NCI-H1417 (cell line): ENCODE measurements around the gene MVB12B.

Experiments
- DNase-seq, 3 experiments: peaks; one replicate each; lab custom pipeline; 2025; lab: John Stamatoyannopoulos, UW

The MVB12B gene

GRCh38 chr9:126384926-126385325 is 58.3 kb downstream of the MVB12B start:
- DNase-seq: no peak

- DNase-seq: no peak
Measured at GRCh38 chr9:126386088-126386487, 59.5 kb downstream of the MVB12B start.

- no peak for DNase-seq
Measured at GRCh38 chr9:126386776-126387175, 60.1 kb downstream of the MVB12B start.

GRCh38 chr9:126388964-126389708 is 62.5 kb downstream of the MVB12B start:
- peak in 1 of 3 experiments; percentile 41 for DNase-seq

DNA sequence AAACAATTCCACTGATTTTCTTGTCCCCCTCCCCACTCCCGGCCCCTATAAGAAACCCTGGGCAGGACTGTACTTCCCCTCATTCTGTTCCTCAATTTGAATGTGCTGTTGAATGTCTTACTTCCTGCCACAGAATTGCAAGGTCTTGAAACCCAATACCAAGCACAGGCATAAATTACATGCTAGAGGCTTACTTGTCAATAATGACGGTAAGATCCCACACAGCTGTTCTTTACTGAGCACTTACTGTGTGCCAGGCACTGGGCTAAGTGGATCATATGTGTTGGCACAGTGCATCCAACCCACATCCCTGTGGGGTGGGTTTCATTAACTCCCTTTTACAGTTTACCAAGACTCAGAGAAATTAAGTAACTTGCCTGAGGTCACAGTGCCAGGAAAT is 63.4 kb downstream of the MVB12B start:
- no peak for DNase-seq

GRCh38 chr9:126390923-126391322 is 64.3 kb downstream of the MVB12B start:
- DNase-seq: no peak

DNA sequence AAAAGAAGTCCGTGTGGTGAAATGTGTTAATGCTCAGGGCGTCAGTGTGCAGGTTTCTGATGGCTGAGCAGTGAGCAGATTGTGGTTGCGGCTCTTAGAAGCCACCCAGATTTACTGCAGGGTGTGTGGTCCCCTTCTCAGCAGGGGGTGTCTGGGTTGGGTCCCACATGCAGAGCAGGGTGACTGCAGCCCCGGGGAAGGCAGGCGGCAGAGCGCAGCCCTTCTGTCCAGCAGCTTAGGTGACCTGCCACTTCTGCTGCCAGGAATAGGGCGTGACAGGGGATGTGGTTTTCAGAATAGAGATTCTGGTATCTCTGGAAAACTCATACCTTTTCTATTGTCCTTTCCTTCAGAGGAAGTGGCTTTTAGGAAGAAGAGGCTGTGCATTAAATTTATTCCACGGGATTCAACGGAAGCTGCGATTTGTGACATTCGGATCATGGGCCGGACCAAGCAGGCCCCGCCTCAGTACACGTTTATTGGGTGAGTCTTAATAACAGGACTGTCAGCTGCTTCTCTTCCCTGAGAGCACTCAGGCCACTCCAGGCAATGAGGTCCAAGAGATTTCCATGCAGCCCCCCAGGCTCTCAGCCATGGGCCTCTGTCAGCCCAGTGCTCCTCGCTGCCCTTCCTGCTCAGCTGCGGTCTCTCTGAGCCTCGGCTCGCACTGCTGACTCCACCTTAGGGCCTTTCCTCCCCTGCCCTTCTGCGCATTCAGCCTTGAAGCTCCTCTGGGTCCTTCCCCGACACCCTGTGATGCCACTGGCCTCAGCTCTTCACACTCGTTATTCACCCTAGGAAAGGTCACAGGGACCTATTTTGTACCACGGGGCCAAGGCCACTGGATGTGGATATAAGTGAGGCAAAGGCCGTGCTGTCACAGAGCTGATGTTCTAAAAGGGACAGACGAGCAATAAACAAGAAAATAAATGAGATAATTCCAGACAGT is 65.4 kb downstream of the MVB12B start:
- DNase-seq: no peak

DNA sequence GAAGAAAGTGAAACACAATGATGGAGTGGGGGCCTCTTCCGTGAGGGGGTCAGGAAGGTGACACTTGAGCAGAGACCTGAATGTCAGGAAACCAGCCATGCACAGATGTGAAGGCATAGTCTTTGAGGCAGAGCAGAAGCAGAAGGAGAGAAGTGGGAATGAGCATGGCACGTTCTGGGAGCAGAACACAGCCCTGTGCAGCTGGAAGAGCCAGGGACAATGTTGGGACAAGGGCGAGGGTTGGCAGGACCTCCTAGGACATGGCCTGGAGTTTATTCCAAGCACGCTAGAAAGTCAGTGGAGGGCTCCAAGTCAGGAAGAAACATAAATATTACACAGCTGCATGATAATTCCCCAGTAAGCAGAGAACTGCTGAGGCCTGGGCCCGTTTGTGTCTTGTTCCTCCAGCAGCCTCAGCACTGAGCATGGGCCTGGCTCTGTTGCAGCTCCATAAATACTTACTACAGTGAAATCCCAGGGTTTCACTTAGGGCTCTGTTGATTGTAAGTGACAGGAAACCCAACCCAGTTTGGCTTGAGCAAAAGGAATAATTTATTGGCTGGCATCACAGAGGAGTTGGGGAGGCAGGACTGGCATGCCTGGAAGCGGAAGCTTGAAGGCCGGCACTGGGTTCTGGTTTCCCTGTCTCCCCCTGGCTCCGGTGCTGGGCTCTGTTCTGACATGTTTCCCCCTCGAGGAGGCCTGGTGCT is 66.2 kb downstream of the MVB12B start:
- DNase-seq: no peak

DNA sequence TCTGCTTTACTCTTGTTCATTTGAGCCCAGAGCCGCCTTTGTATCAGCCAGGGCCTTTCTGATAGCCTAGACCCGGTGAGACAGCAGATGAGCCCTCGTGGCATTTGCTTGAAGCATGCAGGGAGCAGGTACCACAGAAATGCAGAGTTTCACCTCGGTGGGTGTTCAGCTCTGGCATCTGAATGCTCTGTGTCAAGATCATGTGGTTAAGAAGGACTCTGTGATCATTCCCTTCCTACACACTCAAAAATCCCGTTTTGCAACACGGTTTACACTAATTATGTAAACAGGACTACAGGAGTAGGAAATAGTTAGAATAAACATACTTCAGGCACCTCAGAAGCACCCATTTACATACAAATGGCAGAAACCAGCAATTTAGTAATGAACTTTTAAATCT is 67.2 kb downstream of the MVB12B start:
- DNase-seq: no peak

GRCh38 chr9:126394802-126395201 is 68.2 kb downstream of the MVB12B start:
- DNase-seq: no peak

- DNase-seq: no peak
Measured at GRCh38 chr9:126395439-126396212, 69.0 kb downstream of the MVB12B start.

GRCh38 chr9:126397056-126397455 is 70.4 kb downstream of the MVB12B start:
- DNase-seq: no peak

- peak in 2 of 3 experiments; percentile 36 to 64 for DNase-seq
Measured at GRCh38 chr9:126398403-126399058, 71.9 kb downstream of the MVB12B start.

- no peak for DNase-seq
Measured at GRCh38 chr9:126399251-126399650, 72.6 kb downstream of the MVB12B start.

GRCh38 chr9:126399789-126400188 is 73.2 kb downstream of the MVB12B start:
- DNase-seq: no peak

GRCh38 chr9:126400571-126400970 is 73.9 kb downstream of the MVB12B start:
- DNase-seq: no peak

DNA sequence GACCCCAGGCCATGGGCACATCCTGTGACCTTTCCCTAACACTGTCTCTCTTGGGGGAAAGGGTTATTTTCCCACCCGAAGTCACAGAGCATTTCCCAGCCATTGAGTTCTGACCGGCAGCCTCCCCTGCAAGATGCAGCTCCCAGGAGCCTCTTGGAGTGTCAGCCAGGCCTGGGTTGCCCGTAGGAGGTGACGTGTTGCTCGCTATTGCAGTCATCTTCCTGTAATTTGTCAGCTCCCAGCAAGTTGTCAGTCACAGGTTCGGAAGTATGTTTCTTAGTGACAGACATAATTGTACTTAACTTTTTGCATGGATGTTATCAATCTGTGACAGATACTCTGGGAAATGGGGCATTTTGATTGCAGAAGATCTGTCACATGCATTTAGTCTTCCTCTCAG is 74.5 kb downstream of the MVB12B start:
- DNase-seq: no peak

GRCh38 chr9:126401581-126401980 is 75.0 kb downstream of the MVB12B start:
- DNase-seq: no peak

DNA sequence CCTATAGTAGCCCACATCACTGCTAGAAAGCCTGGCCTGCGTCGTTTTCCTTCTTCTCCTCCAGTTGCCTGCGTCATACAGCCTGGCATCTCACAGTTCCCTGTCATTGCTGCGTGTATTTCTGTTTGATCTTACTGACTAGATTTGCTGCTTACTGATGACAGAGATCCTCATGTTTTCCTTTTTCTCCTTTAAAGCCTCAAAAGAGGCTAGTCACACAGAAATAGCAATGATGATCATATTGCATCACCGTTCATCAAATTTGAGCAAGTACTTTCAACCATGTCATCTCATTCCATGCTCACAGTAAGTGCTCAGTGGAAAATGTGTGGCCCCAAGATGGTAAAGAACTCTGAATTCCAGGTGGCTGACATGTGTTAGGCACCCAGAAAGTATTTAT is 76.8 kb downstream of the MVB12B start:
- DNase-seq: no peak

DNA sequence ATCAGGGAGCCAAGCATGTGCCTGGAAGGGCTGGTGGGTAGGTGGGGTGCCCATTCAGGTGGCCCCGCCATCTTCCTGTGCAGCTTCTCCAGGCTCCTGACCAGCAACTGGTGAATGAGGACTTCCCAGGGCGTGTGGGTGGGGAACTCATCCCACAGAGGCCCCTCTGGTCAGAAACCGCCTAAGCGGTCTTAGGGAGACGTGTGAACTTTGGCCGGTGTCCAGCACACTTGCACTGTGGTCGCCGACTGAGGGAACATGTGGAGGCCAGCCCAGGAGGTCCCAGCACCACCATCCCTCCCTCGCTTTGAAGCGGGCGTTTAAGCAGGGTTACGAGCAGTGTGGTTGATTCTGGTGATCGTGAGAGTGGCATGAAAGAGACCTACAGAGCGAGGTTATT is 77.8 kb downstream of the MVB12B start:
- no peak for DNase-seq

DNA sequence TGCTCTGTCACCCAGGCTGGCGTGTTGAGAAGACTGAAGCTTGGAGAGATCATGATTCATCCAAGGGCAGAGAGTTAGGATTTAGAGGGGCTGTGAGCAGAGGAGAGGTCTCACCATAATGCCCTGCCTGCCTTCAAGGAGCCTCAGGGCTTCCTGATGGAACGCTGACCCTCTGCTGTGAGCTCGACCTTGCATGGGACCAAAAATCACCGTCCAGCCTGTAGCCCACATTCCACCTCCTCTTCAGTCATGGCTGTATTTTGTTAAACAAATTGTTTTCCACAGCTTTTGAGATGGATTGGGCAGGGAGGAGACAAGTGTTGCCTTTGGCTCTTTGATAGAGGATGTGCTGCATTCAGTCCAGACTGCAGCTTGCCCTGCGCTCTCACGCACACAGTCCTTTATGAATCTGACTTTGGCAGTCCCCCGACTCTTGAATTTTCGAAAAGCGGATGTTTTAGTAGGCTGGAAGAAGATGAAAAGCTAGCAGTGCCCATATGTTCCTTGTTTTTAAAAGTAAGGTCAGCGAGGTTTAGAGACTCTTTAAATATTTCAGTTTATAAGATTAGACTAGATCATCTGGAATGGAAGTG is 79.5 kb downstream of the MVB12B start:
- DNase-seq: no peak
